Natural killer cell (primary cell): ENCODE data around the gene JARID2. TPM values are rescaled to one million over a fixed set of nuclear protein-coding genes. Genes with fewer than 3 reads are reported as not detected.
A peak's percentile ranks its signal among the peaks of the same experiment; 100 is the strongest.

Experiments
- ATAC-seq, 3 donors: fragments of 150-1000 bp in 2 of 3; fragments of 200-7000 bp in 1 of 3; cut with Tn5 transposase; 1 replicate in 1 of 3; 2 replicates in 2 of 3; pipeline ENCODE4 v1.10.0; 2021; ENCODE audit warnings: mild to moderate bottlenecking in 2 of 3, moderate library complexity in 2 of 3
- DNase-seq, 2 donors: peaks; one replicate each; pipeline versions ENCODE4 v3.0.0 to v3.0.0-alpha.2; 2013 to 2021; ENCODE audit warnings: mixed read lengths in 1 of 2
- H3K27ac ChIP-seq: one replicate; pipeline ENCODE4 v1.5.1; 2013; ENCODE audit warnings: mild to moderate bottlenecking, low read length
- H3K27me3 ChIP-seq: one replicate; pipeline ENCODE4 v1.6.1; 2013; ENCODE audit warnings: low read length; ENCODE audit not compliant: control insufficient read depth, insufficient read depth
- H3K36me3 ChIP-seq: one replicate; pipeline ENCODE4 v1.6.1; 2013; ENCODE audit warnings: low read length; ENCODE audit not compliant: control insufficient read depth, insufficient read depth
- H3K4me1 ChIP-seq: one replicate; pipeline ENCODE4 v1.6.1; 2013; ENCODE audit warnings: low read length; ENCODE audit not compliant: control insufficient read depth, insufficient read depth
- H3K4me3 ChIP-seq: one replicate; pipeline ENCODE4 v1.5.1; 2013; ENCODE audit warnings: low read length
- H3K9me3 ChIP-seq: one replicate; pipeline ENCODE4 v1.6.1; 2013; ENCODE audit warnings: low read length; ENCODE audit not compliant: control insufficient read depth, insufficient read depth
- H3K27ac Mint-ChIP-seq, 2 donors: one replicate each; pipeline ENCODE4 v1.8.0; 2022; ENCODE audit warnings: mild to moderate bottlenecking in 2 of 2, mixed read lengths in 2 of 2, moderate library complexity in 1 of 2
- H3K27me3 Mint-ChIP-seq, 2 donors: one replicate each; pipeline ENCODE4 v1.8.0; 2022; ENCODE audit warnings: low read depth in 2 of 2, mixed read lengths in 2 of 2
- H3K36me3 Mint-ChIP-seq: one replicate; pipeline ENCODE4 v1.8.0; 2022; ENCODE audit warnings: mixed read lengths
- H3K4me1 Mint-ChIP-seq, 2 donors: one replicate each; pipeline ENCODE4 v1.8.0; 2022; ENCODE audit warnings: mixed read lengths in 2 of 2
- H3K4me3 Mint-ChIP-seq: one replicate; pipeline ENCODE4 v1.8.0; 2022; ENCODE audit warnings: mild to moderate bottlenecking, moderate library complexity, mixed read lengths
- H3K9me3 Mint-ChIP-seq, 2 donors: one replicate each; pipeline ENCODE4 v1.8.0; 2022; ENCODE audit warnings: mixed read lengths in 2 of 2
- CTCF ChIP-seq: fragments of 200-600 bp; IDR thresholded peaks from one replicate; pipeline ENCODE4 v1.8.0; 2022; ENCODE audit warnings: antibody characterized with exemption
- WGBS: methylation state at CpG from one replicate; pipeline ENCODE4 v1.1.7; 2013; ENCODE audit warnings: missing lambda C conversion rate; ENCODE audit not compliant: insufficient coverage; 5-methylcytosine and 5-hydroxymethylcytosine counted together
- intact Hi-C: fragments of 100-400 bp; cut with micrococcal nuclease; formaldehyde crosslinking; loops from one replicate; pipeline ENCODE4 v1.14.2; 2022
- total RNA-seq, 4 donors: library from RNA; stranded (reverse); fragments of 120-200 nt in 1 of 4; gene quantifications; one replicate each; pipeline versions ENCODE4 v1.2.3 to v1.2.4, GENCODE V29; 2013 to 2022

Gene JARID2
- total RNA-seq, 3 donors from 2014 or later (not counting 1 experiment from before 2014, with no cell fraction given), result 49.9 to 60.9 (median 60.5) TPM

- Histone ChIP-seq H3K4me1 (peaks cover 14% of the 10 kb centered on the region), H3K4me3 (no peak overlapping the region), H3K36me3 (peaks cover 67% of the 10 kb centered on the region), H3K9me3 (no peaks in the 10 kb centered on the region), H3K27ac (no peak overlapping the region), H3K27me3 (no peaks in the 10 kb centered on the region)
- DNase-seq (no peak), ATAC-seq (no peak)
- Mint-ChIP-seq H3K4me1 (peaks cover 52 to 68% of the 10 kb centered on the region in 2 donors), H3K9me3 (no peaks in the 10 kb centered on the region), H3K4me3 (no peak overlapping the region), H3K27me3 (no peaks in the 10 kb centered on the region), H3K27ac (peak overlapping the region; percentile 65 to 74), H3K36me3 (peaks cover 6% of the 10 kb centered on the region)
- no peak for TF ChIP-seq CTCF
- 96% methylated on average over 6 of the region's 6 CpGs for WGBS
- intact Hi-C loops, result no loop called here
Observed at GRCh38 chr6:15510121-15510520, 264.3 kb downstream of the JARID2 start.

GRCh38 chr6:15510536-15511247 is 264.8 kb downstream of the JARID2 start:
- H3K4me1 ChIP-seq, result peaks cover 8% of the 10 kb centered on the region
- ATAC-seq (no peak), DNase-seq (no peak)
- TF ChIP-seq CTCF, result no peak
- H3K36me3 ChIP-seq, result peaks cover 67% of the 10 kb centered on the region
- no peaks in the 10 kb centered on the region for H3K9me3 ChIP-seq
- Mint-ChIP-seq H3K4me1 (peaks cover 49 to 66% of the 10 kb centered on the region in 2 donors), H3K27me3 (no peaks in the 10 kb centered on the region), H3K9me3 (no peaks in the 10 kb centered on the region), H3K36me3 (peaks cover 6% of the 10 kb centered on the region), H3K4me3 (no peak overlapping the region), H3K27ac (peak overlapping the region; percentile 65 to 74)
- intact Hi-C loops, result no loop called here
- no peak overlapping the region for H3K27ac ChIP-seq
- no peak overlapping the region for H3K4me3 ChIP-seq
- WGBS, result 74% methylated on average over 16 of the region's 16 CpGs
- no peaks in the 10 kb centered on the region for H3K27me3 ChIP-seq

GRCh38 chr6:15511248-15512125 is 265.6 kb downstream of the JARID2 start:
- H3K27me3 ChIP-seq, result no peaks in the 10 kb centered on the region
- H3K27ac ChIP-seq, result no peak overlapping the region
- H3K4me3 ChIP-seq, result no peak overlapping the region
- Mint-ChIP-seq H3K27me3 (no peaks in the 10 kb centered on the region), H3K36me3 (peaks cover 6% of the 10 kb centered on the region), H3K27ac (peak overlapping the region; percentile 44 to 65), H3K4me3 (no peak overlapping the region), H3K9me3 (no peaks in the 10 kb centered on the region), H3K4me1 (peaks cover 41 to 58% of the 10 kb centered on the region in 2 donors)
- DNase-seq (no peak), ATAC-seq (no peak)
- peaks cover under 1% of the 10 kb centered on the region for H3K4me1 ChIP-seq
- no peak for TF ChIP-seq CTCF
- H3K36me3 ChIP-seq, result peaks cover 72% of the 10 kb centered on the region
- no peaks in the 10 kb centered on the region for H3K9me3 ChIP-seq
- WGBS, result 96% methylated on average over 14 of the region's 14 CpGs
- intact Hi-C loops, result no loop called here
